Endothelial cell of umbilical vein (primary cell): ENCODE results near the gene SLC18A3. TPM values are rescaled to one million over a fixed set of nuclear protein-coding genes. Genes with fewer than 3 reads are reported as not detected.

Experiments used
- BruUV-seq: library from RNA; stranded (reverse); fragments of 400-500 nt; replicated peaks from 2 replicates; lab custom pipeline; 2021; lab: Mats Ljungman, UMichigan
- CTCF ChIA-PET: fragments of 300-600, 350-600 bp; sonication (Branson Sonifier 250); formaldehyde crosslinking; loops from one replicate; lab custom pipeline; 2021; ENCODE audit warnings: antibody characterized with exemption, inconsistent platforms; lab: Charles Lee
- POLR2A ChIA-PET: fragments of 300-600, 350-600 bp; sonication (Branson Sonifier 250); formaldehyde crosslinking; loops from one replicate; lab custom pipeline; 2021; ENCODE audit warnings: antibody characterized with exemption, inconsistent platforms; lab: Charles Lee
- DNase-seq: peaks from one replicate; pipeline ENCODE4 v3.0.0-alpha.2; 2011; ENCODE audit warnings: low read depth, low spot score
- FAIRE-seq: peaks from 2 replicates; lab custom pipeline; 2011; peaks lifted over from hg19 to GRCh38; lab: Jason Lieb, UNC
- H2AFZ ChIP-seq: 2 replicates; pipeline ENCODE4 v1.6.0; 2012; ENCODE audit warnings: low read depth, low read length, control low read depth, inconsistent platforms
- H3K27ac ChIP-seq: 2 replicates; pipeline ENCODE4 v1.5.1; 2011; ENCODE audit warnings: low read depth, mild to moderate bottlenecking, control low read depth, low read length, moderate library complexity; ENCODE audit not compliant: insufficient read depth
- H3K27me3 ChIP-seq, 2 experiments: 2 replicates each; pipeline versions ENCODE4 v1.6.0 to v1.6.1; 2011; ENCODE audit warnings: low read length in 2 of 2, mixed read lengths in 1 of 2; ENCODE audit not compliant: control insufficient read depth in 2 of 2, insufficient read depth in 2 of 2
- H3K36me3 ChIP-seq, 2 experiments: 2 replicates in 1 of 2; 3 replicates in 1 of 2; pipeline ENCODE4 v1.5.1; 2011; ENCODE audit warnings: low read length in 2 of 2, mild to moderate bottlenecking in 1 of 2, moderate library complexity in 1 of 2; ENCODE audit not compliant: control insufficient read depth in 2 of 2, insufficient read depth in 2 of 2; ENCODE audit errors: extremely low read depth in 1 of 2
- H3K4me1 ChIP-seq: 3 replicates; pipeline ENCODE4 v1.5.1; 2011; ENCODE audit warnings: mild to moderate bottlenecking, low read length; ENCODE audit not compliant: control insufficient read depth, insufficient read depth; ENCODE audit errors: extremely low read depth
- H3K4me2 ChIP-seq: 2 replicates; pipeline ENCODE4 v1.6.1; 2011; ENCODE audit warnings: low read length, control low read depth, mixed read lengths; ENCODE audit not compliant: insufficient read depth
- H3K4me3 ChIP-seq, 3 experiments: fragments of 200-600 bp in 1 of 3; sonication (generic), shearing (Covaris generic) in 1 of 3; replicated peaks in 1 of 3; 2 replicates each; pipeline ENCODE4 v1.5.1; 2011 to 2016; ENCODE audit warnings: control low read depth in 3 of 3, low read length in 3 of 3, mild to moderate bottlenecking in 2 of 3, inconsistent platforms in 1 of 3, low read depth in 1 of 3, moderate library complexity in 1 of 3; ENCODE audit not compliant: insufficient read depth in 1 of 3
- H3K79me2 ChIP-seq: 2 replicates; pipeline ENCODE4 v1.6.0; 2012; ENCODE audit warnings: low read length, inconsistent platforms; ENCODE audit not compliant: control insufficient read depth, insufficient read depth
- H3K9ac ChIP-seq: replicated peaks from 2 replicates; pipeline ENCODE3; 2011; ENCODE audit warnings: low read length, control low read depth; ENCODE audit not compliant: insufficient read depth; ENCODE audit errors: extremely low read depth
- H3K9me1 ChIP-seq: replicated peaks from 3 replicates; pipeline ENCODE4 v1.6.0; 2011; ENCODE audit warnings: mild to moderate bottlenecking, low read length; ENCODE audit not compliant: control insufficient read depth, insufficient read depth; ENCODE audit errors: extremely low read depth
- H3K9me3 ChIP-seq: replicated peaks from 2 replicates; pipeline ENCODE4 v1.5.1; 2012; ENCODE audit warnings: low read length, inconsistent platforms; ENCODE audit not compliant: control insufficient read depth, insufficient read depth
- H4K20me1 ChIP-seq: replicated peaks from 2 replicates; pipeline ENCODE3; 2011; ENCODE audit warnings: mild to moderate bottlenecking, low read length; ENCODE audit not compliant: control insufficient read depth, insufficient read depth; ENCODE audit errors: extremely low read depth
- EZH2 ChIP-seq: IDR thresholded peaks from 2 replicates; pipeline ENCODE4 v1.6.1; 2012; ENCODE audit warnings: borderline replicate concordance, low read depth, mild to moderate bottlenecking, moderate library complexity, low read length, inconsistent platforms; ENCODE audit not compliant: severe bottlenecking
- FOS ChIP-seq: IDR thresholded peaks from 2 replicates; pipeline ENCODE4 v1.6.1; 2011; ENCODE audit warnings: mild to moderate bottlenecking, low read length, moderate library complexity, borderline replicate concordance; ENCODE audit not compliant: insufficient read depth
- GATA2 ChIP-seq: IDR thresholded peaks from 2 replicates; pipeline ENCODE4 v1.7.0; 2011; ENCODE audit warnings: low read depth, mild to moderate bottlenecking, moderate library complexity, mixed read lengths, low read length; ENCODE audit not compliant: insufficient read length, insufficient read depth
- JUN ChIP-seq: IDR thresholded peaks from 2 replicates; pipeline ENCODE4 v1.6.1; 2011; ENCODE audit warnings: borderline replicate concordance, low read depth; ENCODE audit not compliant: insufficient read length, insufficient read depth
- MAX ChIP-seq: IDR thresholded peaks from 2 replicates; pipeline ENCODE4 v1.6.1; 2011; ENCODE audit not compliant: insufficient read depth, insufficient read length
- MYC ChIP-seq: IDR thresholded peaks from one replicate; pipeline ENCODE4 v1.6.1; 2011; ENCODE audit warnings: mild to moderate bottlenecking, low read depth, low read length
- POLR2A ChIP-seq: IDR thresholded peaks from 2 replicates; pipeline ENCODE4 v1.6.1; 2012; ENCODE audit warnings: low read depth, mild to moderate bottlenecking, control low read depth, low read length
- POLR2AphosphoS5 ChIP-seq: IDR thresholded peaks from 2 replicates; pipeline ENCODE4 v1.6.1; 2012; ENCODE audit warnings: low read depth, mild to moderate bottlenecking, control low read depth, low read length, moderate library complexity; ENCODE audit not compliant: insufficient read depth
- dilution Hi-C: fragments of 300-500 bp; cut with MboI; formaldehyde crosslinking; loops from one replicate; pipeline ENCODE4 v1.15.0; 2019; ENCODE audit warnings: low sequenced_read_pairs; ENCODE audit not compliant: extremely low pct_ligation_motif_present
- intact Hi-C: fragments of 100-400 bp; cut with micrococcal nuclease; formaldehyde crosslinking; loops from one replicate; pipeline ENCODE4 v1.10.0; 2022
- polyA plus RNA-seq, 4 experiments: library from polyadenylated mRNA; depleted of rRNA in 3 of 4; stranded (reverse) in 3 of 4; unstranded in 1 of 4; fragments of >200 nt; gene quantifications; 2 replicates each; pipeline versions ENCODE4 v1.2.1 to v1.2.3, GENCODE V29; 2011 to 2012; ENCODE audit warnings: missing spikeins in 1 of 4
- total RNA-seq: library from RNA; stranded (reverse); gene quantifications from 2 replicates; pipeline ENCODE4 v1.2.3, GENCODE V29; 2021
- TF ChIP-seq, protein P1 (sequence below), 2 donors: IDR thresholded peaks; 1 replicate in 1 of 2; 2 replicates in 1 of 2; pipeline ENCODE4 v1.5.1; 2011; ENCODE audit warnings: low read length in 2 of 2, mild to moderate bottlenecking in 2 of 2, moderate library complexity in 2 of 2, control low read depth in 1 of 2, inconsistent platforms in 1 of 2, low read depth in 1 of 2; ENCODE audit not compliant: insufficient read depth in 1 of 2; ENCODE audit errors: extremely low read depth in 1 of 2

SLC18A3 gene
- total and polyA plus RNA-seq, 2 donors (not counting 3 experiments of a cell fraction or from before 2014, with no cell fraction given) = not detected

- dilution Hi-C loops (no loop called here), intact Hi-C loops (no loop called here)
- ChIA-PET CTCF (no interaction called here), POLR2A (no interaction called here)
- BruUV-seq = no TSS peak
- H3K27ac ChIP-seq = no peak overlapping the region
- no peak overlapping the region for H2AFZ ChIP-seq
- H3K4me1 ChIP-seq = no peaks in the 10 kb centered on the region
- H3K4me2 ChIP-seq = no peak overlapping the region
- H3K27me3 ChIP-seq = peaks cover 58 to 60% of the 10 kb centered on the region in 2 experiments
- no peaks in the 10 kb centered on the region for H3K79me2 ChIP-seq
- H3K9me1 ChIP-seq = no peaks in the 10 kb centered on the region
- H3K9ac ChIP-seq = no peak overlapping the region
- TF ChIP-seq GATA2 (no peak), MYC (no peak), EZH2 (no peak), POLR2A (no peak), JUN (no peak), POLR2AphosphoS5 (no peak), FOS (no peak), MAX (no peak)
- TF ChIP-seq, protein P1, sequence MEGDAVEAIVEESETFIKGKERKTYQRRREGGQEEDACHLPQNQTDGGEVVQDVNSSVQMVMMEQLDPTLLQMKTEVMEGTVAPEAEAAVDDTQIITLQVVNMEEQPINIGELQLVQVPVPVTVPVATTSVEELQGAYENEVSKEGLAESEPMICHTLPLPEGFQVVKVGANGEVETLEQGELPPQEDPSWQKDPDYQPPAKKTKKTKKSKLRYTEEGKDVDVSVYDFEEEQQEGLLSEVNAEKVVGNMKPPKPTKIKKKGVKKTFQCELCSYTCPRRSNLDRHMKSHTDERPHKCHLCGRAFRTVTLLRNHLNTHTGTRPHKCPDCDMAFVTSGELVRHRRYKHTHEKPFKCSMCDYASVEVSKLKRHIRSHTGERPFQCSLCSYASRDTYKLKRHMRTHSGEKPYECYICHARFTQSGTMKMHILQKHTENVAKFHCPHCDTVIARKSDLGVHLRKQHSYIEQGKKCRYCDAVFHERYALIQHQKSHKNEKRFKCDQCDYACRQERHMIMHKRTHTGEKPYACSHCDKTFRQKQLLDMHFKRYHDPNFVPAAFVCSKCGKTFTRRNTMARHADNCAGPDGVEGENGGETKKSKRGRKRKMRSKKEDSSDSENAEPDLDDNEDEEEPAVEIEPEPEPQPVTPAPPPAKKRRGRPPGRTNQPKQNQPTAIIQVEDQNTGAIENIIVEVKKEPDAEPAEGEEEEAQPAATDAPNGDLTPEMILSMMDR (IDR thresholded peaks at IDR 0.05; ENCODE audit: extremely low read depth in 1 of 2, insufficient read depth in 1 of 2, low read depth in 1 of 2, low read length in 2 of 2) = no peak
- no peaks in the 10 kb centered on the region for H4K20me1 ChIP-seq
- no peaks in the 10 kb centered on the region for H3K36me3 ChIP-seq
- H3K4me3 ChIP-seq = no peak overlapping the region
- DNase-seq = no peak
- no peak for FAIRE-seq
- no peaks in the 10 kb centered on the region for H3K9me3 ChIP-seq
These were observed 5.1 kb downstream of the SLC18A3 start for GRCh38 chr10:49615213-49615612.
